LHCN-M2 (cell line): ENCODE results near the gene ADAM22. TPM values are rescaled to one million over a fixed set of nuclear protein-coding genes. Genes with fewer than 3 reads are reported as not detected.

Experiments used
- DNase-seq: peaks from one replicate; pipeline ENCODE4 v3.0.0-alpha.2; 2012; ENCODE audit warnings: low read depth
- total RNA-seq: library from RNA; depleted of rRNA; stranded (reverse); fragments of >200 nt; gene quantifications from 2 replicates; pipeline ENCODE4 v1.2.3, GENCODE V29; 2014

The ADAM22 gene
- total RNA-seq, 1 experiment from 2014 or later: 0.17 TPM

DNA sequence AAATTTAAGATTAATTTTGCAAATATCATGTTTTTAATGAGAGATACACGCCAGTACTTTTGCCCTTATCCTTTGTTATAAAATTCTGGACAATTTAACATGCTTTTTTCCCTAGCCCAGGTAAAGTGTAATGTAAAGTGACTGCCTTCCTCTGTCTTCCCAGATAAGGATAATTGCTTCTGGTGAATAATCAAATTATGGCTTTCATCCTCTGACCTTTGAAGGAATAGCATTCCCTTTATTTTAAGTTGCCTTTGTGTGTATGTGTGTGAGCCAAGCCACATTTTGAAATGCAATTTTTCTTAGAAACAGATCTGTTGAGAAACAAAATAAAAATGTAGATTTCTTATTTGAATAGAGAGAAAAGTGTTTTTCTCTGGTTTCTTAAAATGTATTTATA lies 107.5 kb downstream of the ADAM22 start:
- DNase-seq: no peak

DNA sequence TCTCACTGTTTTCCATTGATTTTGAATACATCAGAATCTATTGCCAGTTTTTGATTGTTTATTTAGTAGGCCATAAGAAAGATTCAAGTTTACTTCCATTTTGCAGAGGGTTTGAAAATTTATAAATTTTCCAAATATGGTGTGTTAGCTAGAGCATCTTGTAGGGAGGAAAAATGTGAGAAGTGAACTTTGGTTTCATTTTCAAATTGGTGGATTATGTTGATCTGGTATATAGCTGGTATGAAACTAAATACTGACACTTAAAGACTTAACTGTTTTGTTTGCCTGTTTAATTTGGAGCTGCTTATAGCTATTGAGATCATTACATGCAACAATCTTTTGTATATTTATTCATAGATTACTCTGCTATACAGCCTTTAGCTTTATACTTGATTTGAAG lies 108.1 kb downstream of the ADAM22 start:
- DNase-seq: no peak

DNA sequence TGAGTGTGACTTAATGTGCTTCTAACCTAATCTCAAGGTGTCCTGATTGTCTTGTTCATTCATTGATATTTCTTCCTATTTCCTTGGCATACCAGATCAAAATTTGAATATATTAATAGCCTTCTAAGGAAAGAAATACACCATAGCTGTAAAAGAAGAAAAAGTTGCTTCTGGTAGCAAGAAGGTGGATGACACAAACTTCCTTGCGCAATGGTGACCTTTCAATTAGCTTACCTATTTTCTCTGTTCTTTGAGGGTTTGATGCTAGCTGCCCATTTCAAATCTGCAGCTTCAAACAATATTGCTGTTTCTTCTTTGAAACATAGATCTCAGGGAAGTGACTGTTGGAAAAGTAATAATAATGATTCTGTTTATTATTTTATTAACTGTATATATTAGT lies 108.8 kb downstream of the ADAM22 start:
- no peak for DNase-seq

DNA sequence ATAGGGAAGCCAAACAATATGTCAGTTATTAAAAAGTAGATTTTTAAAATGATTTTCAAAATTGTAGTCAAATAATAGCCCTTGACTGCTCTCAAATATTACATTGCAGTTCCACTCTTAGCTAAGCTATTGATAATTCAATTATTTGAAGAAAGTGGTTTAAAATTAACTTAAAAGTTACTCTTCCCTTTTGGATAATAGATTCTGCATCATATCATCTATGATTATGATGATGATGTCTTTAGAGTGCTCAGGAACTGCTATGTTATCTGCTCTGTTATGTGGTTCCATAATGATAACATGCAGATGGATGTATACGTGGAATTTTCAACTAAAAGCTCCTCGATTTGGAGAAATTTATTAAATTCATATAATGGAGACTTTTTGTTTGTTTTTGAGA lies 110.0 kb downstream of the ADAM22 start:
- DNase-seq: no peak

DNA sequence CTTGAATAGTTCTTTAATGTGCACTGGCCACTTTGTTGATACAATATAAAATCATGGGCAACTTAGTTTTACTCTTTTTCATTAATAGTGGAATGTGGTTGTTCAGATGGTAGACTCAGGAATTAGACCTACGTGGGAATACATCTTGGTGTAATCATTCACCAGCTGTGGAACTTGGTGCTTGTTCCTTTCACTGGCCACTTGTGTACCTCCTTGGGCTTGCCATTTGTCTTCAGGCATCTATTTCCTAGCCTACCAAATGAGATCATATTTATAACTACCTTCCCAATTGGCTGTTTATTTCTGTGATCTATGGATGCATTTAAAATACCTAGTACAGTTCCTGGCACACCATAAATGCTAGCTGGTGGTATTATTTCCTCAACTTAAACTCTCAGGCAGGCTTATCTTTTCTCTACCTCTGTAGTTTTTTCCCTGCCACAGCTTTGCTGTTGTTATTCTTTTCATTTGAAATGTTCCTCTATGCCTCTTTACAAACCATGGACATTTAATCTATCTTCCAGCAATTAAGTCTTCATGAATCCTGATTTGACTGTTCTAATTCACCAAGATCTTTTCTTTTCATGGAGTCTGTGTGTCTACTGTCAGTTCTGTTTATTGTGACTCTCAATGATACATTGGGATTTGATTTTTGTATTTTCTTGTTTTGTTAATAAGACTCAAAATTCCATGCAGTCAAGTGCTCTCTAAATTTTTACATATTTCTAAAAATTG lies 113.0 kb downstream of the ADAM22 start:
- DNase-seq: no peak

DNA sequence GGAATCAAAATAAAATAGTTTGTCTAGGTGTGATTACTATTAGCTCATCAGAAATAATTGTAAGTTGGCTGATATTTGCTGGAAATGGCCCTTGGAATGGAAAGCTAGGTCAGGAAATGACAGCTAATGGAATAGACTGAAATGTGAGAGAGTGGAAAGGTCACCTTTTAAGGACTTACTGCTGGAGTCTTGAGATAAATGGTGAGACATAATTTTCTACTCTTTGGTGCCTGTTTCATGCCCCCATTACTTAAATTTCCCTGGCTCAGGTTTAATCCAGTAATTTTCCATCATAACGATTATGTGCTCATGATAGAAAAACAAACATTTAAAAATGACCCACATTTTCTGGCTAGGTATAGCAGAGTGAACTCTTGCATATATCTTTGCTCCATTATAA lies 123.6 kb downstream of the ADAM22 start:
- no peak for DNase-seq

DNA sequence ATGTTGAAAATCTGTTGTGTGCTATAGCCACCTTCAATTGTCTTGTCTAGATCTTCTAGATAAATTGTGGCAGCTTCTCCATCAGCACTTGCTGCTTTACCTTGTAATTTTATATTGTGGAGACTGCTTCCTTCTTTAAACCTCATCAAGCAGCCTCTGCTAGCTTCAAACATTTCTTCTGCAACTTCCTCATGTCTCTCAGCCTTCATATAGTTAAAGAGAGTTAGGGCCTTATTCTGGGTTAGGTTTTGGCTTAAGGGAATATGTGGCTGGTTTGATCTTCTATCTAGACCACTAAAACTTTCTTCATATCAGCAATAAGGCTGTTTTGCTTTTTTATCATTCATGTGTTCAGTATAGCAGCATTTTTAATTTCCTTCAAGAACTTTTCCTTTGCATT lies 128.2 kb downstream of the ADAM22 start:
- no peak for DNase-seq

DNA sequence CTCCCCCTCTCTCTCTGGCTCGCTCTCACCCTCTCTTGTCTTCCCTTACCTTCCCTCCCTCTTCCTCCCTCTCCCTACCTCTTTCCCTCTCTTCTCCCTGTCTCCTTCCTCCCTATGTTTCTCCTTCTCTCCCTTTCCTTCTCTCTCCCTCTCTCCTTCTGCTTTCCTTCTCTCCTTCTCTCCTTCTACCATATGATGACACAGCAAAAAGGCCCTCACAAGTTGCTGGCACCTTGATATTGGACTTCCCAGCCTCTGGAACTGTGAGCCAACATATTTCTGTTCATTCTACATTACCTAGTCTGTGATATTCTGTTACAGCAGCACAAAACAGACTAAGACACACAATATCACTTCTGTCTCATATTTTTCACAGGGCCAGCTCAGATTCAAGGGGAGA lies 135.0 kb downstream of the ADAM22 start:
- DNase-seq: no peak

DNA sequence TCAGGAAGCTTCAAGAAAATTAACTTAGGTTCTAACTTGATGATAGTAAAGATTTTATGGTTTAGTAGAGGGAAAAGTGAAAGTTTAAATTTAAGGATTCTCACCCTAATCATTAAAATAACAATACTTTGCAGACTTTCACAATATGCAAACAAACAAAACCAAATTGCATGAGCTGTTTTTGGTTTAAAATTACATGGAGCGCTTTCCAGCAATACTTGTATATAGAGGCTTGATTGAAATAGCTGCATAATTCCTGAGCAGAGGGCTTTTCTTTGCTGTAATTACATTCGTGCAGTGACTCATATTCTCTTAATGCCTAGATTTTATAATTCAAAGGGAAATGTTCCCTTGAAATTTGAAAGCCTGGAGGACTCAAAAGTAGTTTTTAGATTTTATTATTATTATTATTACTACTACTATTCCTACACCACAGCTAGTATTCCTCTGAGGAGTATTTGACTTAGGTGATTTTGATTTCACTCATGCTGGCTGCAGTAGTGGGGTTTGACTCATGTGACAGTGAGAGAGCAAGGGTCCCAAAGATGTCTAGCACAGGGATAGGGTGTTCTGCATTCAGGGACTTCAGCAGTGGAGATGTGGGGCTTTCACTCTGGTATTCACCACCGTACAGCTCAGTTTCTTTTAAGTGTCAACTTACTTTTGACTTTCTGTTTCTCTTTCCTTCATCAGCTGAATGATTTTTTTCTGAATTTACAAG lies 138.1 kb downstream of the ADAM22 start:
- no peak for DNase-seq

DNA sequence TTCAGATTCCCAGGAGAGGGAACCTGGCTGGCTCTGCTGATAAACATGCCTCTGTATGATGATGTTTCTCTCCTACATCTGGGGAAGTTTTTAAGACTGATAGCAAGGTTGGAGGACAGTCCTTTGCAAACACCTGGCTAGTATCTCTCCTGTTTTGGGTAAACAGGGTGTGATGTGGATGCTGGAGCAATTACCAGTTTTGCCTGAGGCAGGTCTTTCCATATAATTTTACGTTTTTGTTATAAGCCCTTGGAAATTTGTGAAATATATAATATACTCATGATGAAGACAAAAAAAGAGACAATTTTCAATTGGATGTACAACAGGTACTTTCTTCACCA lies 138.6 kb downstream of the ADAM22 start:
- no peak for DNase-seq

DNA sequence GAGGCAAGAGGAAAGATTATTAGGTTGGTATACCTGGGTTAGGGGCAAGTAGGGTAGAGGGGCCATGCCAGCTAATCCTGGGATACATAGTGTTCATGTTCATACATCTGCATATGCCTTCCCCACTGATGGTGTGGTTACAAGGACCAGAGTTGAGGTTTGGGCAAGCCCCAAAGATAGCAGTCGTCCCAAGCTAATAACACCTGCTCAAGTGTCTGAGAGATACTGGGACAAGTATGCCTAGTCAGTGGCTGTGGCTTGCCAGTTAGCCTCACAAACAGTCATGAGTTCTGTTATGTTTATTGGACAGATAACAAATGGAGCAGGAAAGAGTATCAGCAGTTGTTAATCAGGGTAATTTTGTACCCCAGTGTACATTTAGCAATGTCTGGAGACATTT lies 139.6 kb downstream of the ADAM22 start:
- DNase-seq: no peak

DNA sequence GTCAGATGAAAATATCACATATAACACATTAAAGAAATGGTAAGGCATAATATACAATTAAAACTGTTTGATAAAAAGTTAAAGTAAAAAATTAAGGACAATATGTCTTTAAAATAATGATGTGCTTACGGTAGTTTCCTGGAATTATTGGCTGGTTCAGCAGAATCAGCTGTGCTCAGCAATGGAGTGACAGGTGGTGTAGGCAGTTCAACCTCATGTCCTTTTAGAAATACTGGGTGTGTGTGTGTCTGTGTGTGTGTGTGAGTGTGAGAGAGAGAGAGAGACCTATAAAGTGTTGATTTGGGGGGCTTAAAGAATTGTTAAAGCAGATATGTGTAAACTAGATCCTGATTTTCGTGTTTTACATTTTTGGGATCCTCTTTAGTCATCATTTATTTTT lies 141.2 kb downstream of the ADAM22 start:
- DNase-seq: no peak

DNA sequence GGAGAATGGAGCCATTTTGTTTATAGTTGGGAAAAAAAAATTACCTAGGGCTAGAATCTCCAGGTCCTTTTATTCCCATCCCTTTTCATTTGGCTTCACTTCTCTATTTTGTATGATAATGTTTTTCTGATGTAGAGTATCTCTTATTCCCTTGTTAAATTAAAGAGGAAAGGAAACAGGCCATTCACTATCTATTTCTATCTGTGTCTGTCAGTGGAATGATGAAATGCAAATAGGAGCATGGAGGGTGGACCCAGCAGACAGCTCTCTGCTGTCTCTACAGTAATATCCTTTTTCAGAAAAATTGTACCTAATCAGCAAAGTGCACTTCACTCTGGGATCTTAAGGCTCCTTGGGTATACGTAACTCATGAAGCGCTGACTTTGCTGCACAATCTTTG lies 149.8 kb downstream of the ADAM22 start:
- DNase-seq: no peak

DNA sequence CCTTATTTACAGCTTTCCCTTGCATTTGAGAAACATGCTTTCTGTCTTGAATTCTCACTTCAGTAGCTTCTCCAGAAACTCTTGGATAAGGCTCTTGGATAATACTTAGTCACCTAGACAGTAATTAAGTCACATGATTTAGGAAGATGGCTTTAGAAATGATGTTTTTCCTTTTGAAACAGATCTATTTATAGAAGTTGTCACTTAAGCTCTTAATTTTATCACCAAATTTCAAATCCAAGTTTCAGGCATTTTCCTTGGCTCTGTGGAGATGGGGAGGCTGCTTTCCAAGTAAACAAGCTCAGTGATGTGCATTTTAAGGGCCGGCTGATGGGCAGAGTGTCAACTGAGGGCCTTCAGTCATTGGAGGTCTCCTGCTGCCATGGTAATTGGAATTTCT lies 155.5 kb downstream of the ADAM22 start:
- DNase-seq: no peak

DNA sequence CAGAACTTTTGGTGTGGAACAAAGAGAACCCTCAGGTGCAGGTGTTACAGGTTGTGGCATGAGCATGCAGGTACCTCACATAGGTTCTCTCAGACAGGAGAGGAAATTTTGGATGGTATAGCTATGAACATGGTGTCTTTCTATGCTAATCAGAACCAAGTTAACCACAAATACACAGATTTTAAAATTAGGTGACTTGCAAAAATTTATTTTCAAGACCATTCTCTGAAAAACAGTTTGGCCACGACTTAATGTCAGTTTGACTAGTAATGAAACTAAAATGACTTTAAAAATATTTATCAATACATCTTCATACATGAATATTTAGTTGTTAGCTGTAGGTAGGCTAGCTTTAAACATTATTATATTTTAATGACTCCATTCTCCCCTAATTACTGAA lies 156.2 kb downstream of the ADAM22 start:
- no peak for DNase-seq

DNA sequence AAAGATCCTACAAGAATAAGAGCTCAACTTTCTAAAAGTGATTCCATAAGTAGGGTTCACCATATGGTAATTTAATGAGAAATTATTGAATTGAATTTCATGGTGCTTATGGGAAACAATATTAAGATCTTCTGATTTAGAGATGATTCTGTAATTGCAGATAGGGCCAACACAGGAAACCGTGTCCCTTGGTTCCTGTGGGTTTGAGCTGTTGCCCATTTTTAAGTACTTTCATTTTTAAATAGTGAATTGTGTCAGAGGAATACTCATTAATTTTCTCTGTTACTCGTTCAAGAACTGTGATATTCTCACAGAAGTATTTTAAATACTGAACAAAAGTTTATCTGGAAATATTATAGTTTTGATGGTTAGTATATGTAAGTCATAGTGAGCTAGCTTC lies 156.6 kb downstream of the ADAM22 start:
- no peak for DNase-seq

DNA sequence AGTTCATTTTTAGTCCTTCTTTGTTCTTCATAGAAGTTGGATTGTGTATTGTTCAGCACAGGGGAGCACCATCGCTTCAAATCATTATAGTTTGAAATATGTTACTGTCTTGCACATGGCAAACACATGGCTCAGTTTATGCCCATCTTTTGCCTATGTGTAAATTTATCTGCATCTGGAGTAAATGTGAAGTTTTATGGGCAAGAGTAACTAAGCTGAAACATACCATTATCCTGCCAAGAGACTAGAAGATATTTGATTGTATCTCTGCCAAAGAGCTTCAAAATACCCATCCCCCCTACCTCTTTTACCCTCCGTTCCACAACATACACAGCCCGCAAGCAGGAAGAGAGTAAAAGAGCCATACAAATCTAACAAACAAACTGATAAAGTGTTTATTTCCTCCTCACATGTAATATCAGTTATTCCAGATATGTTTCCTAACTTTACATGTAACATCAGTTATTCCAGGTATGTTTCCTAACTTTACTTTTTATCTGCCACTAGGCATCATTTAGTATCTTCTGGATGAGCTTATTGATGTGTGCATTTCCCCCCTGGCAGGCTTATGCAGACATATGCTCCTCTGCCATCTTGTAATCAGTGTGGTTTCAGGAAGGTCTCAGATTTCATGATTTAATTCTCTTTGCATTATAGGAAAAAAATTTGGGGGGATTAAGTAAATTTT lies 158.1 kb downstream of the ADAM22 start:
- no peak for DNase-seq

DNA sequence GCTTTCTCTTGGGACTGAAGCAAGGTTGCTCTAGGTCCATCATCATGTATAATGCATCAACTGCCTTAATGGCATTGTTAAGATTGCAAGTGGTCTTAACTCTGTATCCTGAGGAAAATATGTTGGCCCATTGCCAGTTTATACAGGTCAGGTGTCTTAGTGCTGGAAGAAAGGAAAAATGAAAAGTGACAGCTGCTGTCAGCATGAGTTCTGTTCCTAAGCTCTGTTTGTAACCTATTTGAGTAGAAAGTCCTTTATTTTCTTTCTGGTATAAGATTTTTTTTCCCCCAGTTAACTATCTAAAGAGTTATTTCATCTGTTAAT lies 158.6 kb downstream of the ADAM22 start:
- DNase-seq: no peak

DNA sequence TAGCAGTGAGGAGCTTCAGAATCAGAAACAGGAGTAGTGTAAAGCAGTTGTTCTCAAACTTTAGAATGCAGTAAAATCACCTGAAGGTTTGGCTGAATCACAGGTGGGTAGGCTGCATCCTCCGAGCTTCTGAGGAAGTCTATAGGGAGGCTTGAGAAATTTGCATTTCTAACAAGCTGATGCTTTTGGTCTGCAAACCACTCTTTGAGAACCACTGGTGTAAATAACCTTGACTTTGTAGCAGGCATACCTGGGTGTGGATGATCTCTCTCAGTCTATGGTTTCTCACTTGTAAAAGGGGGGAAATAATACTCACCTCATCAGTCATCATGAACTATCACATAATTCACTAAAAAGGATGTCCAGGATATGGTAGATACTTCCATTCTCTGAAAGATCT lies 167.7 kb downstream of the ADAM22 start:
- no peak for DNase-seq

DNA sequence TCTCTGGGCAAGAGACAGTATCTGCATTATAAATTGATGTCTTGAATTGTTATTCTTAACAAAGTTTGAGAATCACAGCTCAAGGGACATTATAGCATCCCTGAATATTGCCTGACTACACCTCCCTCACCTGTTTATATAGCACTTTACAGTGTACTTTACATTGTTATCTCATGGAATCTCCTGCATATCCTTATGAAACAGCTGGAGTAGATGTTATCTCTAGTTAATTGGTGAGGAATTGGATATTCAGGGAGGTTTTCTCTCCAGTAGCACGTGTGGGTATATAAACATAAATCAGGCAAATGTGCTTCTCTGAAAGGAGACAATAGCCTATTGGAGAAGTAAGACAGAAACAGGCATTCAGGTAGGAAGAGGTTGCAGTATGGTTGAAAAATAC lies 168.6 kb downstream of the ADAM22 start:
- no peak for DNase-seq

DNA sequence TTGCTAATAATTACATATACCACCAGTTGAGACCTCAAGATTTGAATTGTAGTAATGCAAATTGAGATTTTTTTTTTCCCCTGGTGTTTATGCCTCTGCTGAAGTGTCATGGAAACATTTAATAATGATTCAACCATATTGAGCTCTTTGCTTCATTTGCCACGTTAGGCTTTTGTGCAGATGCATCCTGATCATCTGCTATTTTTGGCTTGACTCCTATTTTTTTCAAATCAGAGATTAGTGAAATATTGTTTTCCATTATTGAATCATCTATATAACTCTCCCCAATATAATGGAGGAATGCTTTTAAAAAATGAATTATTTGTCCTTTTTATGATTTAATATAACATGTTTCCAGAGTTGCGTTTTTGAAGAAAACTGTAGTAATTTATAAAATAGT lies 170.7 kb downstream of the ADAM22 start:
- no peak for DNase-seq

DNA sequence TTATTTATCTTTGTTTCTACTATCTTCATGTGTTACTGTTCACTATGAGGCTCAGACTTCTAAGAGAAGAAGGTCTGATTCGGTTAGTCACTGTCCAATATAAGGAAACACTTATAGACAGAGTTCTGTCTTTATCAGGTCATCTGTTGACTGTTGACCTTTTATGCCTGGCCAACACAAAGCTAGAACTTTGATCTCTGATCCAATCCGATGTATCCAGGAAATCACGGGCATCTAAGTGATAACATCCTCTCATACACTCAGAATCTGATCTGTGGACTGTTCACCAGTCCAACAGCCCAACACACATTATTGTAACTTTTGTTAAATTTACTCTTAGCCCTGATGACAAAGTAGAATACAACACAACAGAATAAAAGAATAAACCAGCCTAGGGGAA lies 171.2 kb downstream of the ADAM22 start:
- DNase-seq: no peak

DNA sequence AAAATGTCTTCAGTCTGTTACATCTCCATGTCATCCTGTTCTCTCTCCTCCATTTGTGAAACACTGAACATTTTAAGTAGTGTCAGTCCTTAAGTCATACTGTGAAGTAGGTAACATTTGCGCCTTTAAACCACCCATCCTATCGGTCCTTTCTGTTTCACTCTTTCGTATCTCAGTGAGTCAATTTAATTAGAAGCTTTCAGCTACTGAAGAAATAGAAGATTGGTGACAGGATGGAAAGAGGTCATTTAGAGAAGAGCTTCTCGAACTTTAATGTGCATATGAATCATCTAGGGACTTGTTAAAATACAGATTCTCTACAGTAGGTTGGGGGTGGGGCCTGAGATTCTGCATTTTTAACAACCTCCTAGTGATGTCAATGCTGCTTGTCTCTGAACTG lies 172.4 kb downstream of the ADAM22 start:
- no peak for DNase-seq
